CD1c-positive myeloid dendritic cell (primary cell): ENCODE results near the gene CCNY.
A peak's percentile ranks its signal among the peaks of the same experiment; 100 is the strongest.
"Not testable (repeated sequence)": the region's sequence is repeated elsewhere in the genome, so short reads cannot be mapped to it uniquely, and the experiment has no call there.

Experiments used
- DNase-seq: peaks from one replicate; pipeline ENCODE4 v3.0.0-alpha.2; 2016; ENCODE audit errors: extremely low spot score

CCNY gene

GRCh38 chr10:35384265-35384868, 48.1 kb downstream of the CCNY start:
- DNase-seq, result no peak

DNA sequence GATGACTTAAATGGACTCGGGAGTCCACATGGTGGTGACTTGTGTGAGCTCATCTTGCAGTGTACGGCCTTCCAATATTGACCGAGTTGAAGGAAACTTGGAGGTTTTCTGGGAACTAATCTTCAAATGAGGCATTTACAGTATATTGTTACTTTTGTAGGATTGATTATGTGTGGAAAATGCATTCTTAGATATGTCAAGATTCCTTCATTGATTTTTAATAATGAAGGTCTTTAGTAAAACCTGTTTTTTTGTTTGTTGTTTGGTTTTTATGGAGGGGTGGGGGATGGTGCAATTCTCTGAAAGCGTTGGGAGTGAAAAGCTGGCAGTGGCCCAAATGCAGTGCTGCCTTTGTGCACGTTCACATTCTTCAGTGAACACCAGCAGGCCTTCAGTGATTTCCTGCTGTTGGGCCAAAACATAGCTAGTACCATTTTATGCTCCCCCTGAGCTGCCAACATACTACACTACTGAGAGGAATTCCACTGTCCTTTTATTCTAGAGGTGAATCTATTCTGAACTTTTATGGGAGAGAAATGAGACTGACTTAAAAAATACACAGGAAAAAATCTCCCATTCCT, 50.4 kb downstream of the CCNY start:
- DNase-seq, result no peak

- no peak for DNase-seq
Observed at GRCh38 chr10:35387768-35388167, 51.5 kb downstream of the CCNY start.

GRCh38 chr10:35388197-35388596, 51.9 kb downstream of the CCNY start:
- no peak for DNase-seq

GRCh38 chr10:35388682-35389081, 52.4 kb downstream of the CCNY start:
- no peak for DNase-seq

DNA sequence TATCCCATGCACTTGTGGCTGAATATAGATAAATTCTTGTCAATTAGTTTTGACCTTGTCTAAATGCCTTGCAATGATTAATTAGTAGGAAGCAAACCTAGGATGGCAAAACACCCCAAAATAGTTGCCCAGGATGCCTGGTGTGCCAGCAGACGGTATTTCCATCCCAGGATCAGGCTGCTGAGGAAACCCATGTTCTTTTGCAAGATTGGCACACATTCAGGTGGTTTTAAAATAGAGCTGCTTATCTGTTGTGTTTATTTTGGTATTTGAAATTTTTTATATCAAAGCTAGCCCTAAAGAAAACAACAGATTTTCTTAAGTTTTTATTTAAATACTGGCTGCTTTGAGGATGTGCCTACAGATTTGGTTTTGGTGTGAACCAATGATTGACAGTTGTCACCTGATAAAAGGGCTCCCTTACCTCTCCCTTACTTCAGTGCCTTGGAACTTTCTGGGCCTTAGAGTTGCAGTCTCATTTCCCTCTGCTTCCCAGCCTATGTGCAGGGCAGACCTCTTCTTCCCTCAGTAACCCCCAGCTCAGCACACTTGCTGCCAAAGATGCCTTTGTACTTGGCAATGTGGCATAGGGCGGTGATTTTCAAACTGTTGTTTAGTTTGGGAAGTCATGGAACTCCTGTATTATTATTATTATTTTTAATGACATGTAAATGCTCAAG, 54.0 kb downstream of the CCNY start:
- no peak for DNase-seq

DNA sequence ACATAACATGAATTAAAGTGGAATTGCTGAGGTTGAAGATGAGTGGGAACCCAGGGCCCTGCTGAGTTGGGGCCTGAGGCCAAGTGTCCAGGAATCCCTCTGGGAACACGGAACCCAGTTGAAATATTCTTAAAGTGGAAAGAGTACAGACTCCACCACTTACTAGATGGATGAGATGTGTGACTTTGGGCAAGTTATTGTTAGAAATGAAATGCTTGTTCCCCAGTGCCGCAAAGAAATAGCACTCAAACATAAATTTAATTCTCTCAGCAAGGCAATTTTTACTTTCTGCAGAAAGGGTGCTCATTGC, 54.5 kb downstream of the CCNY start:
- DNase-seq, result no peak

DNA sequence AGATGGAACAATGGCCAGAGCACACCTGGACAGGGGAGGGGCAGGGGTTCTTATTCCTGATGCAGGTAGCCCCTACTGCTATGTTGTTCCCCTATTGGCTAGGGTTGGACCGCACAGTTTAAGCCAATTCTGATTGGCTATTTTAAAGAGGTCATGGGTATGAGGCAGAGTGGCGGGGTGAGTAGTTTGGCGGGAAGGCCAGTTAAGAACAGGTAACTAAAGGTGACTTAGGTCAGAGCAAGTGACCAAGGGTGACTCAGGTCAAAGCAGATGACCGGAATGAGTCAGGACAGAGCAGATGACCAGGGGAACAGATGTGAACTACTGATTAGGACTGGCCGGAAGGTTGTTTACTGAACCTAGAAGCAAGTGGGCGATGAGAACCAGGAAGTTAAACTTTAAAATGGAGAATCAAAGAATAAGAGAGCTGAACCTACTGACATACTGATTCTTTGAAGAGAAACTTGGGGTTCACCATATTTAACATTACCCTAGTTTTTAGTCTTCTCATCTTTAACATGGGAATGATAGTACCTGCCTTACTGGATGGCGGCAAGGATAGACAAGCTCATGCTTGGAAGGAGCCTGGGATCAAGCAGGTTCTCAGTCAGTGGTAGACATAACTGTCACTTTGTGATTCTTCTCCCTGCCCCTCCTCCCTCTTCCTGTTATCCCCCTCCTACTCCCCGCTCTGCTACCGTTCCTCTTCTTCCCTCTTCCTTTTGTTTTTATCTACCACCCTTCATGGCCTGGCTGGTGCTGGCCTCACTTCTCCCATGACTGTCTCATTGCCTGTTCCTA, 55.0 kb downstream of the CCNY start:
- DNase-seq, result peak; percentile 40

GRCh38 chr10:35391954-35392262, 55.6 kb downstream of the CCNY start:
- DNase-seq, result no peak

DNA sequence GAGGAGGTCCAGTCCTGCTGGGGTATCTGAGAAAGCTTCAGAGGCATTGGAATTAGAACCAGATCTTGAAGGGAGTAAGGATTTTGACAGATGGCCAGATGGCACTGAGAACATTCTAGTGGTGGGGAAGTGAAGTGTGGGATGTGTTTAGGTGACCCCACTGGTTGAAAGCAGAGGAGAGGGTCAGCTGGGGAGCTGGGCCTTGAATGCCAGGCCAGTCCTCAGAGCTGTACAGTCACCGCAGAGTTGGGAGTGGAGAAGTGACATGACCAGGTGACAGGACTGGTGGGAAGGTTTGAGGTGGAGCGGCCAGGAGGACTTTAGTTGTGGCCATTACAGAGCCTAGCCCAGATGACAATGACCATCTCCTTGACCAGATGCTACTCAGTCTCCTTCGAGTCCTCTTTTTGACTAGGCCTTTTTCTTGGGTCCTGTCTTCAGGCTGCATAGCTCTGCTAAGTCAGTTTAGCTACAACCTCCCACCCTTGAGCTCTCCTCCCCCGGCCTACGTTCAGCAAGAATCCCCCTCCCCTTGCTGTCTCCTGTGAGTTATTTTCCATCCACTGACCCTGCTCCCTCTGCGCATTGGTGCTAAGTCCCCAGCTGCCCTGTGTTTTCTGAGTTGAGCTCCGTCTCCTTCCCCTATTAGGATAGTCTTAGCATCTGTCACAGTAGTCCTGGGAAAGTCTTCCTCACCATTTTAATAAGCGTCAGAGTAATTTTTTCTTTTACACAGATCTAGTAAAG, 56.3 kb downstream of the CCNY start:
- DNase-seq, result no peak

- no peak for DNase-seq
Observed at GRCh38 chr10:35394411-35394851, 58.1 kb downstream of the CCNY start.

DNA sequence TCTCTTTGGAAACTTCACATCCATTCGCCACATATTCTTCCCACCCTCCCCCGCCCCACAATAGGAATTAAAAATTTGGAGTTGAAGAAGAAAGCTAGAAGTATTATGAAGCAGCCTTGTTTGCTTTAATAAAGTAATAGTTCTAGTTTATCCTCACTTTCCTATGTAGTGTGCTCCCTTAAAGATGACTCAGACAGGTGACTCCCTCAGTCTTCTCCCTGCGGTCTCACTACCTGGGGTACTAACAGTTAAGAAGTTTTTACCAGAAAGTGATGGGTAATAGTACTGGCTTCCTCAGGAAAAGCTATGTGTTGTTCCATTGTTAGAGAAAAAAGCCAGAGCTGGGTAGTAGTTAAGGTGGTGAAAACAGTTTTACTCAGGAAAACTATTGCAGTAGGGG, 58.6 kb downstream of the CCNY start:
- DNase-seq, result no peak

GRCh38 chr10:35396560-35397434, 60.5 kb downstream of the CCNY start:
- DNase-seq, result no peak

- DNase-seq, result no peak
Observed at GRCh38 chr10:35397953-35398352, 61.6 kb downstream of the CCNY start.

DNA sequence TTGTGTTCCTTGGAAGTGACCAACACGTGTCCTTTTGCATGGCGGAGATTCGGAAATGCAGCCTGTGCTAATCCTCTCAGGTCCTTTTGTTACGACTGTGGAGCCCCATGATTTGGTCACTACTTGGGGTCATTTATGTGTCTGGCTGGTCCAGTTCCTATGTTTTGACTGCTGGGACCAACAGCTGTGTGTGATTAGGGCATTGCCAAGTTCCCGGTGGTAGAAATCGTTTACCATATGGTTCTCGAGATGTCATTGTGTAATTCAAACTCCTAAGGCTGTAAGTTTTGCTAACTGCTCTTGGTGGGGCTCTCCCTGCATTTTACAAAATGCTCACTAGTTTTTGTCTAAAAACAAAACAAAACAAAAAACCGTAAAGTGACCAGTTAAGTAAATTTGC, 62.0 kb downstream of the CCNY start:
- DNase-seq, result no peak

DNA sequence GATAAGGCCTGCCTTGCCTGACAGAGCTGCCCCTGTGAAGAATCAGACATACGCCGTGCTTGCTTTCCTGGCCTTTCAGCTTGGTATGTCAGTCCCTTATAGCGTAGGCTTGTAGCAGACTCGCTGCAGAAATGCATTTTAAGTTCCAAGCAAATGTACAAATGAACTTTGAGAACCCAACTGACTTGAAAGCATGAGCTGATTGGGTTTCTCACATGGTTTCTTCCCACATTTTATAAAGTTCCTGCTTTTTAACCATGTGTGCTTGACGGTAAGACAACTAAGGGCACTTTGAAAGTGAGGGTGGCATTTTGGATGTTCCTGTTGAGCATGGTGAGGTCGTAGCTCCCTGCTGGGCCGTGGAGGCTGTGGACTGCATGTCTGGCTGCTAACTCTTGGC, 62.6 kb downstream of the CCNY start:
- no peak for DNase-seq

GRCh38 chr10:35399414-35400009, 63.2 kb downstream of the CCNY start:
- DNase-seq, result no peak

DNA sequence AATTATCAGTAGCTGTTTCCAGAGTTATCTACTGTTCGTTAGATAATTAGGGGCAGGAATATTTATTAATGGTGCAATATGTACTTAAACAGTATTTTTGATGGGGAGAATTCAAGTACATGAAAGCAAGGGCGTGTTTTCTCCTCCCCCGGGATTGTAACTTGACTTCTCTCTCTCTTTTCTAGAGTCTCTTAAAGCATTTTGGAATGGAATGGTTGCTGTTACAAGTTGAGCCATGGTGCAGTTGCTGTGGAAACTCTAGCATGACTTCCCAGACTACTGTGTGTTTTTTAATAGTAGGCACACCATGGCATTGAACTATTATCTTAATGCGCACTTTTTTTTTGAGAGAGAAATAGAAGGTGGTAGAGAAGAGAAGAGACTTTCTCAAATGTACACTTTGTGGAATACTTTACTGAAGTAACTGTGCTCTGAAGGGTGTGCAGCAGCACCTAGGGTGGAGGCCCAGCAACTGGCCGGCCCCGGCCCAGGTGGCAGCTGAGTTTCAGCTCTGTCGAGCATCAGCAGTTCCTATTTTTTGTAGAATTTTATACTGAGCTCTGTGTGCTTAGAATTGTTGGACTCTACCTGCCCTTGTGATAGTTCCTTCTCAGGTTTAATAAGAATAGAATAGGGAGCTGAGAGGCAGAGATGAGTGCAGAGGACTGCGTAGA, 64.4 kb downstream of the CCNY start:
- DNase-seq, result no peak

DNA sequence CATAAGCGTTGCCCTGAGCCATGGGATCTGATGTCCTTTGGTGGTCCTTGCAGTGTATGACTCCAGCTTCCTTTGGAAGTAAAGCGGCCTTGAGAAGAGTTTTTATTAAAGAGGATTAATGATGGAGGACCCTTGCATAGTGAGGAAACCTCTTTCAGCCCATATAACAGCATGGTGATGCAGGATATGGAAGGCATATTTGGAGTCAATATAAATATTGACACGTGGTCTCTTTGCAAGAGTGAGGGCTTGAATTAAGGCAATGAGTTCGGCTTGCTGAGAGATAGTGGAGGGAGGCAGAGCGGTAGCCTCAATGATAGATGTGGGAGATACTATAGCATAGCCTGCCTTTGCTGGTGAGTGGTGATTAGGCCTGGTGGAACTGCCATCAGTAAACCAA, 67.2 kb downstream of the CCNY start:
- not testable (repeated sequence) for DNase-seq

DNA sequence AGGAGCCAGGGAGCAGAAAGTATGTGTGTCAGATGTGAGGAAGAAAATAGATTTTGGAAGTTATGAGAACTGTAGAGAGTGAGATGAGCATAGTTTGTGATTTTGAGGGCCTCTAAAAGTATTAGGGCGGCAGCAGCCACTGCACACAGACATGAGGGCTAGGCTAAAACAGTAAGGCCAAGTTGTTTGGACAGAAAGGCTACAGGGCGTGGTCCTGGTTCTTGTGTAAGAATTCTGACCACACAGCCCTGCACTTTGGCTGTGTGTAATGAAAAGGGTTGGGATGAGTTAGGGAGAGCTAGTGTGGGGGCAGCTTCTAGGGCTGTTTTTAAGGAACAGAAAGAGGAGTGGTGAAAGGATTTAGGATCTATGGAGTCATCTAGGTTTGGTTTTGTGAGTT, 67.8 kb downstream of the CCNY start:
- DNase-seq, result peak; percentile 25
